ENCODE measurements around the gene GDAP1L1. TPM values are rescaled to one million over a fixed set of nuclear protein-coding genes. Genes with fewer than 3 reads are reported as not detected.

GDAP1L1 gene
- total and polyA plus RNA-seq, 2 donors (not counting 1 experiment from before 2014, with no cell fraction given) = not detected

- H3K36me3 ChIP-seq (ENCODE audit: control insufficient read depth, insufficient read depth, low read length) = no peaks in the 10 kb centered on the region
These were observed 11.2 kb downstream of the GDAP1L1 start for GRCh38 chr20:44258226-44258890.

GRCh38 chr20:44264287-44264686 lies 17.2 kb downstream of the GDAP1L1 start:
- H2AFZ ChIP-seq (ENCODE audit: low read length) = no peak overlapping the region
- H3K4me1 ChIP-seq (ENCODE audit: control insufficient read depth, extremely low read depth, insufficient read depth, low read length) = no peaks in the 10 kb centered on the region
- H3K4me2 ChIP-seq (ENCODE audit: extremely low read depth, insufficient read depth, low read length) = no peak overlapping the region
- H3K79me2 ChIP-seq (ENCODE audit: control insufficient read depth, insufficient read depth, low read length) = no peaks in the 10 kb centered on the region
- TF ChIP-seq EZH2 (IDR thresholded peaks at IDR 0.05; ENCODE audit: low read length, missing control alignments) (no peak), CTCF (conservative IDR thresholded peaks at IDR 0.05 in 1 of 2, IDR thresholded peaks at IDR 0.05 in 1 of 2; ENCODE audit: low read depth in 1 of 2, low read length in 2 of 2) (no peak)
- DNase-seq (ENCODE audit: low read depth in 2 of 2) = no peak
- no peaks in the 10 kb centered on the region for H3K36me3 ChIP-seq (ENCODE audit: control insufficient read depth, insufficient read depth, low read length)
- H3K4me3 ChIP-seq (replicated peaks in 1 of 4; ENCODE audit: control extremely low read depth in 1 of 4, insufficient read depth in 1 of 4, low read depth in 3 of 4, low read length in 4 of 4) = no peak overlapping the region
- H3K27ac ChIP-seq (ENCODE audit: insufficient read depth, low read length) = no peak overlapping the region
- no peaks in the 10 kb centered on the region for H3K27me3 ChIP-seq (ENCODE audit: control insufficient read depth, insufficient read depth, low read length)
- H3K9ac ChIP-seq (ENCODE audit: insufficient read depth, low read length) = no peak overlapping the region
- no peaks in the 10 kb centered on the region for H4K20me1 ChIP-seq (ENCODE audit: control insufficient read depth, extremely low read depth, insufficient read depth, low read length)
- H3K9me3 ChIP-seq (ENCODE audit: control insufficient read depth, insufficient read depth, low read depth, low read length) = no peaks in the 10 kb centered on the region

More at GRCh38 chr20:44258226-44258890, 11.2 kb downstream of the GDAP1L1 start:
- Histone ChIP-seq H3K79me2 (ENCODE audit: control insufficient read depth, insufficient read depth, low read length) (no peaks in the 10 kb centered on the region), H3K4me1 (ENCODE audit: control insufficient read depth, extremely low read depth, insufficient read depth, low read length) (no peaks in the 10 kb centered on the region), H4K20me1 (ENCODE audit: control insufficient read depth, extremely low read depth, insufficient read depth, low read length) (no peaks in the 10 kb centered on the region), H3K4me3 (replicated peaks in 1 of 4; ENCODE audit: control extremely low read depth in 1 of 4, insufficient read depth in 1 of 4, low read depth in 3 of 4, low read length in 4 of 4) (no peak overlapping the region), H2AFZ (ENCODE audit: low read length) (no peak overlapping the region), H3K27me3 (ENCODE audit: control insufficient read depth, insufficient read depth, low read length) (no peaks in the 10 kb centered on the region), H3K27ac (ENCODE audit: insufficient read depth, low read length) (no peak overlapping the region), H3K9me3 (ENCODE audit: control insufficient read depth, insufficient read depth, low read depth, low read length) (no peaks in the 10 kb centered on the region), H3K9ac (ENCODE audit: insufficient read depth, low read length) (no peak overlapping the region), H3K4me2 (ENCODE audit: extremely low read depth, insufficient read depth, low read length) (no peak overlapping the region)
- TF ChIP-seq CTCF (conservative IDR thresholded peaks at IDR 0.05 in 1 of 2, IDR thresholded peaks at IDR 0.05 in 1 of 2; ENCODE audit: low read depth in 1 of 2, low read length in 2 of 2) (no peak), EZH2 (IDR thresholded peaks at IDR 0.05; ENCODE audit: low read length, missing control alignments) (no peak)
- DNase-seq (ENCODE audit: low read depth in 2 of 2) = no peak

GRCh38 chr20:44268802-44269201 lies 21.7 kb downstream of the GDAP1L1 start:
- H3K4me2 ChIP-seq (ENCODE audit: extremely low read depth, insufficient read depth, low read length) = no peak overlapping the region
- no peaks in the 10 kb centered on the region for H3K36me3 ChIP-seq (ENCODE audit: control insufficient read depth, insufficient read depth, low read length)
- H3K79me2 ChIP-seq (ENCODE audit: control insufficient read depth, insufficient read depth, low read length) = no peaks in the 10 kb centered on the region
- no peak overlapping the region for H3K27ac ChIP-seq (ENCODE audit: insufficient read depth, low read length)
- no peak for DNase-seq (ENCODE audit: low read depth in 2 of 2)
- H3K4me1 ChIP-seq (ENCODE audit: control insufficient read depth, extremely low read depth, insufficient read depth, low read length) = no peaks in the 10 kb centered on the region
- H3K9ac ChIP-seq (ENCODE audit: insufficient read depth, low read length) = no peak overlapping the region
- no peak overlapping the region for H2AFZ ChIP-seq (ENCODE audit: low read length)
- no peaks in the 10 kb centered on the region for H3K9me3 ChIP-seq (ENCODE audit: control insufficient read depth, insufficient read depth, low read depth, low read length)
- no peak for TF ChIP-seq CTCF (conservative IDR thresholded peaks at IDR 0.05 in 1 of 2, IDR thresholded peaks at IDR 0.05 in 1 of 2; ENCODE audit: low read depth in 1 of 2, low read length in 2 of 2)
- TF ChIP-seq EZH2 (IDR thresholded peaks at IDR 0.05; ENCODE audit: low read length, missing control alignments) = no peak
- H3K27me3 ChIP-seq (ENCODE audit: control insufficient read depth, insufficient read depth, low read length) = no peaks in the 10 kb centered on the region
- no peaks in the 10 kb centered on the region for H4K20me1 ChIP-seq (ENCODE audit: control insufficient read depth, extremely low read depth, insufficient read depth, low read length)
- H3K4me3 ChIP-seq (replicated peaks in 1 of 4; ENCODE audit: control extremely low read depth in 1 of 4, insufficient read depth in 1 of 4, low read depth in 3 of 4, low read length in 4 of 4) = no peak overlapping the region
